ENCODE measurements around the gene NADSYN1. TPM values are rescaled to one million over a fixed set of nuclear protein-coding genes. Genes with fewer than 3 reads are reported as not detected.

Gene NADSYN1
- total and polyA plus RNA-seq, 2 donors from 2014 or later: 34.9 to 72.9 TPM

DNA sequence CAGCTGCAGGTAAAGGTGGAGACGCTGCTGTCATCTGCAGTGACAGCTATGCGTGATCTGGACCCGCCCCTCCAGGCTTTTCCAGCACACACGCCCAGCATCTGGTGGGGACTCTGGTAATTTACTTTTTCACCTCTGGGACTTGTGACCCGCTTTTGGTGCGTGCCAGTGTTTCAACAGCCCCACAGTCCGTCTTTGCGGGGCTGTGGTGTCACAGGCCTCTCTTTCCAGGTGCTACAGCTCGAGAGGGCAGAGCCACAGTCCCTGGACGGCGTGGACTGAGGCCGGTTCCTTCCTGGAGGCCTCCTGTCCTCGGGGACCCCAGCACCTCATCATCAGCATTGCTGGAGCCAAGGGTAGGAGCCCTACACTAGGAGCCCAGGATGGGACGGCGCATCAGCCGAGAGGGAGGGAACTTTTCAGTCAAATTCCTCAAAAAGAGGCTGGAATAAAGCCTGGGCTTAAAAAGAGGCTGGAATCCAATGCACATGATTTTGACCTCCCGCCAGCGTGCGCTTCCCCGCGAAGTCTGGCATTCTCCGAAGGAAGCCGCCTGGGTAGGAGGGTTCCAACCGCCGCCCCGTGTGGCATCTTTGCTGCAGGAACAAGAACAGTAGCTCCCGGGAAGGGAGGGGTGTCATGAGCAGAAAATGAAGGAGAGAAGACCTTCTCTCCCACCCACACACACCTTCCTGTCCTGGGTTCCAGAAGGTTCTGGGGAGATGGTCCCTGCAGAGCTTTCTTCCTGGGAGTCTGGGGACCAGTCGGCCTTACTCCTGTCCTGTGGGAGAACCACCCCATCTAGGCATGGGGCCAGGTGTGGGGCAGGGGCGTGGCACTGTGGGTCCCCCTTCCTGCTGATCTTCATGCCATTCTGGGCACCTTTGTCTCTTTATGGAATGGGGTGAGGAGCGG, 48.3 kb downstream of the NADSYN1 start:
- TF ChIP-seq, protein P1, sequence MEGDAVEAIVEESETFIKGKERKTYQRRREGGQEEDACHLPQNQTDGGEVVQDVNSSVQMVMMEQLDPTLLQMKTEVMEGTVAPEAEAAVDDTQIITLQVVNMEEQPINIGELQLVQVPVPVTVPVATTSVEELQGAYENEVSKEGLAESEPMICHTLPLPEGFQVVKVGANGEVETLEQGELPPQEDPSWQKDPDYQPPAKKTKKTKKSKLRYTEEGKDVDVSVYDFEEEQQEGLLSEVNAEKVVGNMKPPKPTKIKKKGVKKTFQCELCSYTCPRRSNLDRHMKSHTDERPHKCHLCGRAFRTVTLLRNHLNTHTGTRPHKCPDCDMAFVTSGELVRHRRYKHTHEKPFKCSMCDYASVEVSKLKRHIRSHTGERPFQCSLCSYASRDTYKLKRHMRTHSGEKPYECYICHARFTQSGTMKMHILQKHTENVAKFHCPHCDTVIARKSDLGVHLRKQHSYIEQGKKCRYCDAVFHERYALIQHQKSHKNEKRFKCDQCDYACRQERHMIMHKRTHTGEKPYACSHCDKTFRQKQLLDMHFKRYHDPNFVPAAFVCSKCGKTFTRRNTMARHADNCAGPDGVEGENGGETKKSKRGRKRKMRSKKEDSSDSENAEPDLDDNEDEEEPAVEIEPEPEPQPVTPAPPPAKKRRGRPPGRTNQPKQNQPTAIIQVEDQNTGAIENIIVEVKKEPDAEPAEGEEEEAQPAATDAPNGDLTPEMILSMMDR (IDR thresholded peaks at IDR 0.05; ENCODE audit: borderline replicate concordance, extremely low read depth, insufficient read depth): no peak
- intact Hi-C loops (cut with DNase I): no loop called here
- FAIRE-seq (no peak), DNase-seq (no peak)
- H3K9ac ChIP-seq (ENCODE audit: low read length in 3 of 3): no peak overlapping the region
- peaks cover 2 to 29% (median 21%) of the 10 kb centered on the region in 3 donors for H3K36me3 ChIP-seq (ENCODE audit: control insufficient read depth in 2 of 3, insufficient read depth in 3 of 3, low read length in 3 of 3)
- H3K9me3 ChIP-seq (ENCODE audit: control insufficient read depth in 2 of 3, insufficient read depth in 1 of 3, low read length in 3 of 3): no peaks in the 10 kb centered on the region
- no peaks in the 10 kb centered on the region for H3K4me1 ChIP-seq (ENCODE audit: control insufficient read depth in 2 of 3, insufficient read depth in 2 of 3, low read depth in 1 of 3, low read length in 3 of 3)
- no peak overlapping the region for H3K27ac ChIP-seq (ENCODE audit: low read depth in 2 of 2, low read length in 2 of 2)
- no peak overlapping the region for H3K4me3 ChIP-seq (ENCODE audit: low read length in 3 of 3)
- no peaks in the 10 kb centered on the region for H3K27me3 ChIP-seq (ENCODE audit: control insufficient read depth, insufficient read depth, low read length)

DNA sequence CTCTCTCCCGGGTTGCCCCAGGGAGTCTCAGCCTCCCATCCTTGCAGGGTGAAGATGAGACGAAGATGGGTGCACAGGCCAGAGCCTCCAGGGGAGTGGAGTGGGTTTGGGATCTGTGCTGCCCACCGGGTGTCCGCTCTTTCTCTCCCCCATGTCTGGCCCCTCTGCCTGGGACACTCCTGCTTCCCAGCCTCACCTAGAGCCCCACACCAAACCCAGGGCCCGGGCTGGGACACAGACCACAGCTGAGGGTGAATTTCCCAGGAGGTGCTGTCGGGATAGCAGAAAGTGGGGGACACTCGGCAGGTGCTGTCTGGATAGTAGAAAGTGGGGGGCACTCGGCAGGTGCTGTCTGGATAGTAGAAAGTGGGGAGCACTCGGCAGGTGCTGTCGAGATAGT, 49.0 kb downstream of the NADSYN1 start:
- TF ChIP-seq, protein P1 (IDR thresholded peaks at IDR 0.05; ENCODE audit: borderline replicate concordance, extremely low read depth, insufficient read depth): no peak
- H3K36me3 ChIP-seq (ENCODE audit: control insufficient read depth in 2 of 3, insufficient read depth in 3 of 3, low read length in 3 of 3): peaks cover 2 to 28% (median 18%) of the 10 kb centered on the region in 3 donors

DNA sequence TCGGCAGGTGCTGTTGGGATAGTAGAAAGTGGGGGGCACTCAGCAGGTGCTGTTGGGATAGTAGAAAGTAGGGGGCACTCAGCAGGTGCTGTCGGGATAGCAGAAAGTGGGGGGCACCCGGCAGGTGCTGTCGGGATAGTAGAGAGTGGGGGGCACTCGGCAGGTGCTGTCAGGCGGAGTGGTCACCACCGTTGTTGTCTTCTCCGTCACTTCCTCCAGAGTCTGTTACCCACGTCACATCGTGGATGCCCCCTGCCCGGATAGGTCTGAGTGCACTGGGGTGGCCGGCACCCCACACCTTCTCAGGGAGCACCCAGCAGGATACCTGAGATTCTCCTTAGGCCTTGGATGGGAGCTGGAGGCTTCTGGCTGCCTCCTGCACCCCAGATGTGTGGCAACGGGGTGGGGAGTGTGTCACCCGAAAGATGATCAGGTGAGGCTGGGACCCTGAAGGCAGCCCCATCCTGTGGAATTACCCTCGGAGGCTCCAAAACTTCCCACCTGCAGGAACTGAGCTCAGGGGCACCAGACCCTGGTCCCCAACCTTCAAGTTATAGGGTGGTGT, 50.0 kb downstream of the NADSYN1 start:
- DNase-seq (no peak), FAIRE-seq (no peak)
- Histone ChIP-seq H3K9ac (ENCODE audit: low read length in 3 of 3) (no peak overlapping the region), H3K9me3 (ENCODE audit: control insufficient read depth in 2 of 3, insufficient read depth in 1 of 3, low read length in 3 of 3) (no peaks in the 10 kb centered on the region), H3K4me3 (ENCODE audit: low read length in 3 of 3) (no peak overlapping the region), H3K36me3 (ENCODE audit: control insufficient read depth in 2 of 3, insufficient read depth in 3 of 3, low read length in 3 of 3) (peaks cover 2 to 21% (median 10%) of the 10 kb centered on the region in 3 donors), H3K27ac (ENCODE audit: low read depth in 2 of 2, low read length in 2 of 2) (no peak overlapping the region), H3K27me3 (ENCODE audit: control insufficient read depth, insufficient read depth, low read length) (no peaks in the 10 kb centered on the region), H3K4me1 (ENCODE audit: control insufficient read depth in 2 of 3, insufficient read depth in 2 of 3, low read depth in 1 of 3, low read length in 3 of 3) (no peaks in the 10 kb centered on the region)
- TF ChIP-seq, protein P1 (IDR thresholded peaks at IDR 0.05; ENCODE audit: borderline replicate concordance, extremely low read depth, insufficient read depth): no peak
- intact Hi-C loops (cut with DNase I): no loop called here

More for the DNA sequence above, 49.0 kb downstream of the NADSYN1 start:
- H3K27ac ChIP-seq (ENCODE audit: low read depth in 2 of 2, low read length in 2 of 2): no peak overlapping the region
- no peaks in the 10 kb centered on the region for H3K4me1 ChIP-seq (ENCODE audit: control insufficient read depth in 2 of 3, insufficient read depth in 2 of 3, low read depth in 1 of 3, low read length in 3 of 3)
- no peaks in the 10 kb centered on the region for H3K27me3 ChIP-seq (ENCODE audit: control insufficient read depth, insufficient read depth, low read length)
- intact Hi-C loops (cut with DNase I): no loop called here
- no peak for FAIRE-seq
- DNase-seq: no peak
- H3K9ac ChIP-seq (ENCODE audit: low read length in 3 of 3): no peak overlapping the region
- no peaks in the 10 kb centered on the region for H3K9me3 ChIP-seq (ENCODE audit: control insufficient read depth in 2 of 3, insufficient read depth in 1 of 3, low read length in 3 of 3)
- H3K4me3 ChIP-seq (ENCODE audit: low read length in 3 of 3): no peak overlapping the region
